Esophagus muscularis mucosa (tissue), 4 donors: Measurements from ENCODE around the gene RAB40B. TPM values are rescaled to one million over a fixed set of nuclear protein-coding genes. Genes with fewer than 3 reads are reported as not detected.

Experiments
- DNase-seq: peaks from one replicate; pipeline ENCODE4 v3.0.0-alpha.2; 2017; ENCODE audit errors: extremely low spot score
- H3K27ac ChIP-seq, 4 donors: fragments of 200-600 bp; sonication (generic); replicated peaks in 1 of 4; 1 replicate in 3 of 4; 2 replicates in 1 of 4; pipeline ENCODE4 v1.5.1; 2016 to 2019; ENCODE audit warnings: mild to moderate bottlenecking in 1 of 4
- H3K27me3 ChIP-seq, 4 donors: fragments of 200-600 bp; sonication (generic); one replicate each; pipeline versions ENCODE4 v1.5.1 to v1.6.0; 2016 to 2019
- H3K36me3 ChIP-seq, 4 donors: fragments of 200-600 bp; sonication (generic); one replicate each; pipeline ENCODE4 v1.5.1; 2016 to 2019
- H3K4me1 ChIP-seq, 4 donors: fragments of 200-600 bp; sonication (generic); one replicate each; pipeline ENCODE4 v1.5.1; 2016 to 2019
- H3K4me3 ChIP-seq, 4 donors: fragments of 200-600 bp; sonication (generic); 1 replicate in 2 of 4; 2 replicates in 2 of 4; pipeline ENCODE4 v1.5.1; 2016 to 2019; ENCODE audit warnings: mild to moderate bottlenecking in 4 of 4, moderate library complexity in 1 of 4
- H3K9me3 ChIP-seq, 4 donors: fragments of 200-600 bp; sonication (generic); 1 replicate in 3 of 4; 2 replicates in 1 of 4; pipeline ENCODE4 v1.5.1; 2016 to 2019
- EP300 ChIP-seq: sonication (generic); formaldehyde crosslinking; IDR thresholded peaks from one replicate; pipeline ENCODE4 v1.6.1; 2017; ENCODE audit warnings: antibody characterized with exemption
- POLR2A ChIP-seq: fragments of 450-650 bp; IDR thresholded peaks from one replicate; pipeline ENCODE4 v1.6.1; 2017; ENCODE audit warnings: antibody characterized with exemption, moderate library complexity, mild to moderate bottlenecking, low read depth
- POLR2AphosphoS5 ChIP-seq, 2 donors: sonication (generic); formaldehyde crosslinking; IDR thresholded peaks; one replicate each; pipeline ENCODE4 v1.6.1; 2017; ENCODE audit warnings: antibody characterized with exemption in 2 of 2
- WGBS: methylation state at CpG from one replicate; pipeline ENCODE4 v1.1.5; 2018; 5-methylcytosine and 5-hydroxymethylcytosine counted together
- intact Hi-C: fragments of 100-400 bp; cut with DNase I; formaldehyde crosslinking; loops from one replicate; pipeline ENCODE4 v1.15.1; 2023
- total RNA-seq, 4 donors: library from RNA; depleted of rRNA; stranded (reverse); fragments of >200 nt; gene quantifications; one replicate each; pipeline versions ENCODE4 v1.1.0 to v1.2.1, GENCODE V29; 2016
- TF ChIP-seq, protein P1 (sequence below), 3 experiments: fragments of 200-600 bp in 2 of 3; fragments of 450-650 bp in 1 of 3; sonication (generic) in 2 of 3; IDR thresholded peaks; one replicate each; pipeline ENCODE4 v1.5.1; 2017 to 2019; ENCODE audit warnings: antibody characterized with exemption in 3 of 3, mild to moderate bottlenecking in 2 of 3, moderate library complexity in 1 of 3

The RAB40B gene
- total RNA-seq, 4 donors from 2014 or later: 6.2 to 24.3 (median 19.4) TPM

DNA sequence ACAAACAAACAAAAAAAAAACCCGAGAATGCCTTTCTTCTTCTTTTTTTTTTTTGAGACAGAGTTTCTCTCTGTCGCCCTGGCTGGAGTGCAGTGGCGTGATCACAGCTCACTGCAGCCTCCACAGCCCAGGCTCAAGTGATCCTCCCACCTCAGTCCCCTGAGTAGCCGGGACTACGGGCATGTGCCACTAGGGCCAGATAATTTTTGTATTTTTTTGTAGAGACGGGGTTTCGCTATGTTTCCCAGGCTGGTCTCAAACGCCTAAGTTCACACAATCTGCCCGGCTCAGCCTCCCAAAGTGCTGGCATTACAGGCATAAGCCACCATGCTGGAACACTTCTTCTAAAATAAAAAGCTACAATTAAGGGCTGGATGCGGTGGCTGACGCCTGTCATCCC lies 33.3 kb downstream of the RAB40B start:
- DNase-seq: no peak
- TF ChIP-seq EP300: no peak
- no peak for TF ChIP-seq POLR2A
- TF ChIP-seq POLR2AphosphoS5 (IDR thresholded peaks at IDR 0.05): no peak
- TF ChIP-seq, protein P1, sequence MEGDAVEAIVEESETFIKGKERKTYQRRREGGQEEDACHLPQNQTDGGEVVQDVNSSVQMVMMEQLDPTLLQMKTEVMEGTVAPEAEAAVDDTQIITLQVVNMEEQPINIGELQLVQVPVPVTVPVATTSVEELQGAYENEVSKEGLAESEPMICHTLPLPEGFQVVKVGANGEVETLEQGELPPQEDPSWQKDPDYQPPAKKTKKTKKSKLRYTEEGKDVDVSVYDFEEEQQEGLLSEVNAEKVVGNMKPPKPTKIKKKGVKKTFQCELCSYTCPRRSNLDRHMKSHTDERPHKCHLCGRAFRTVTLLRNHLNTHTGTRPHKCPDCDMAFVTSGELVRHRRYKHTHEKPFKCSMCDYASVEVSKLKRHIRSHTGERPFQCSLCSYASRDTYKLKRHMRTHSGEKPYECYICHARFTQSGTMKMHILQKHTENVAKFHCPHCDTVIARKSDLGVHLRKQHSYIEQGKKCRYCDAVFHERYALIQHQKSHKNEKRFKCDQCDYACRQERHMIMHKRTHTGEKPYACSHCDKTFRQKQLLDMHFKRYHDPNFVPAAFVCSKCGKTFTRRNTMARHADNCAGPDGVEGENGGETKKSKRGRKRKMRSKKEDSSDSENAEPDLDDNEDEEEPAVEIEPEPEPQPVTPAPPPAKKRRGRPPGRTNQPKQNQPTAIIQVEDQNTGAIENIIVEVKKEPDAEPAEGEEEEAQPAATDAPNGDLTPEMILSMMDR (IDR thresholded peaks at IDR 0.05): no peak
- Histone ChIP-seq H3K27me3 (no peaks in the 10 kb centered on the region), H3K4me3 (no peak overlapping the region), H3K36me3 (peaks cover 0 to 46% (median 29%) of the 10 kb centered on the region in 4 donors), H3K9me3 (no peaks in the 10 kb centered on the region), H3K27ac (no peak overlapping the region), H3K4me1 (peaks cover 7 to 17% (median 11%) of the 10 kb centered on the region in 4 donors)
- intact Hi-C loops: no loop called here
- 88% methylated on average over 11 of the region's 11 CpGs for WGBS

GRCh38 chr17:82664701-82665182 lies 33.8 kb downstream of the RAB40B start:
- Histone ChIP-seq H3K4me1 (peaks cover 7 to 17% (median 11%) of the 10 kb centered on the region in 4 donors), H3K9me3 (no peaks in the 10 kb centered on the region), H3K4me3 (no peak overlapping the region), H3K27me3 (no peaks in the 10 kb centered on the region), H3K27ac (no peak overlapping the region), H3K36me3 (peaks cover 0 to 51% (median 34%) of the 10 kb centered on the region in 4 donors)
- TF ChIP-seq EP300 (no peak), POLR2A (no peak), POLR2AphosphoS5 (IDR thresholded peaks at IDR 0.05) (no peak)
- TF ChIP-seq, protein P1 (IDR thresholded peaks at IDR 0.05): no peak
- DNase-seq: no peak
- intact Hi-C loops: no loop called here
- WGBS: 90% methylated on average over 17 of the region's 22 CpGs

DNA sequence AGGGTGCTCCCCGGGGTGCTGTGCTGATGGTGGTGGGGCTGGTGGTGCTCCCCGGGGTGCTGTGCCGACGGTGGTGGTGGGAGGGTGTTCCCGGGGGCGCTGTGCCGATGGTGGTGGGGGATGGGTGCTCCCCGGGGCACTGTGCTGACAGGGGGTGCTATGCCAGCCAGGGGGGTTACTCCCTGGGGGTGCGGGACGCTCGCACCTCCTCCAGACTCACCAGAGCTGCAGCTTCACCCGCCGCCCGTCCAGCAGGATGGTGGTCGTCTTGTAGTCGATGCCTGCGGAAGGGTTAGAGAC lies 34.3 kb downstream of the RAB40B start:
- DNase-seq: no peak
- Histone ChIP-seq H3K27me3 (no peaks in the 10 kb centered on the region), H3K27ac (no peak overlapping the region), H3K36me3 (peaks cover 0 to 56% (median 39%) of the 10 kb centered on the region in 4 donors), H3K4me3 (no peak overlapping the region), H3K4me1 (peaks cover 4 to 12% (median 10%) of the 10 kb centered on the region in 4 donors), H3K9me3 (no peaks in the 10 kb centered on the region)
- intact Hi-C loops: no loop called here
- no peak for TF ChIP-seq POLR2A
- TF ChIP-seq EP300: no peak
- TF ChIP-seq, protein P1 (IDR thresholded peaks at IDR 0.05): no peak
- TF ChIP-seq POLR2AphosphoS5 (IDR thresholded peaks at IDR 0.05): no peak
- whole genome bisulfite sequencing: 100% methylated on average over 3 of the region's 17 CpGs

DNA sequence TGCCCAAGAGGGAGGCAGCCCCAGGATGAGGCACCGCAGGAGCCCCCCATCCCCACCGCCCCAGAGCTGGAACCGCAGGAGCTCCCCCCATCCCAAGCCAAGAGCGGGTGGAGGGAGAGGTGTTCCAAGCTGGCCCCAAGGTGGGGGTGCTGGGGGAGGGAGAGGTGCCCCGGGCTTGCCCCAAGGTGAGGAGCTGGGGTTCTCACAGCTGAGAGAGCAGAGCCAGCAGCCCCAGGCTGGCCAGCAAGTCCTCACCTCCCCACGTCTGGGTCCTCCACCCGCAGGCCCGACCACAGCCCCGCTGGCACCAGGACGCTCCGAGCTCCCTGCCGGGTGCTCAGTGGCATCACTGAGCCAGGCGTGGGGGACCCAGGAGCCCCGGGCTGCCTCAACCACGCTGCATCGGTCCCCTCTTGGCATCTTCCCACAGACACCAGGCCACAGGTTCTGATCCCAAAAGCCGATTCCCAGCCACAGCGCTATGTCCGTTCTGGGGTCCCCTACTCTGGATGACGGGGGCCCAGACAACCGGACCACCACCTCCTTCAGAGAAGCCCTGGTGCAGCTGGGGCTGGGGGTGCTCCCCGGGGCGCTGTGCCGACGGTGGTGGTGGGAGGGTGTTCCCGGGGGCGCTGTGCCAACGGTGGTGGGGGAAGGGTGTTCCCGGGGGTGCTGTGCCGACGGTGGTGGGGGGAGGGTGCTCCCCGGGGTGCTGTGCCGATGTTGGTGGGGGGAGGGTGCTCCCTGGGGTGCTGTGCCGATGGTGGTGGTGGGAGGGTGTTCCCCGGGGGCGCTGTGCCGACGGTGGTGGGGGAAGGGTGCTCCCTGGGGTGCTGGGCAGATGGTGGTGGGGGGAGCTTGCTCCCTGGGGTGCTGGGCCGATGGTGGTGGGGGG lies 34.9 kb downstream of the RAB40B start:
- Histone ChIP-seq H3K9me3 (no peaks in the 10 kb centered on the region), H3K27me3 (no peaks in the 10 kb centered on the region), H3K4me1 (peaks cover under 1 to 6% (median 4%) of the 10 kb centered on the region in 4 donors), H3K27ac (no peak overlapping the region), H3K36me3 (peaks cover 0 to 62% (median 45%) of the 10 kb centered on the region in 4 donors), H3K4me3 (no peak overlapping the region)
- intact Hi-C loops: no loop called here
- no CpG with 5 or more reads among the region's 39 CpGs for WGBS
- DNase-seq: no peak
- TF ChIP-seq EP300 (no peak), POLR2AphosphoS5 (IDR thresholded peaks at IDR 0.05) (no peak), POLR2A (no peak)
- TF ChIP-seq, protein P1 (IDR thresholded peaks at IDR 0.05): no peak
